ENCODE measurements around the gene HTR3E.

DNA sequence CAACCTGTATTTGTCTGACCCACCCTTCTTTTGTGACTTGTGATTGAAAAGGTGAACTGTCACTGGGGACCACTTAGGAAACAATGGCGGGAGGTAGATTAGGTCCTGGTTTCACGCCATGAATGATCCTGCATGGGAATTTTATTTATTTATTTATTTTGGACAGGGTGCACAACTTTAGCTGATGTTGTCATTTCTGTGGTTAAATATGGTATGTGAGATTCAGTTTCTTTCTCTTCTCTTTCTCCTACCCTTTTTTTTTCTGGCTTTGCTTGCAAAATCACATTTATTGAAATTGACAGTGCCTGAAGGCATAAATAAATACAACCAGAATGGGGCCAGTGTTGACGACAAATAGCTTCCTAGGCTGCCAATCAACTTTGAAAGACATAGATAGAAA is 18.0 kb upstream of the HTR3E start:
- TF ChIP-seq CTCF (IDR thresholded peaks at IDR 0.05), result no peak
- TF ChIP-seq POLR2A (IDR thresholded peaks at IDR 0.05), result no peak
